OCI-LY1 (cell line): Measurements from ENCODE around the gene CAVIN1.
"Not testable (repeated sequence)": the region's sequence is repeated elsewhere in the genome, so short reads cannot be mapped to it uniquely, and the experiment has no call there.

ENCODE experiments used
- EZH2 ChIP-seq: fragments of 200-600 bp; sonication (generic), shearing (Covaris generic); IDR thresholded peaks from 2 replicates; pipeline ENCODE4 v1.8.0; 2017; ENCODE audit warnings: borderline replicate concordance, mixed run types, mild to moderate bottlenecking, antibody characterized with exemption, low read length, moderate library complexity, mixed read lengths
- TF ChIP-seq, protein P1 (sequence below): fragments of 200-600 bp; sonication (generic), shearing (Covaris generic); IDR thresholded peaks from 2 replicates; pipeline ENCODE4 v1.5.1; 2017; ENCODE audit warnings: mild to moderate bottlenecking, antibody characterized with exemption, low read length, moderate library complexity, mixed read lengths

GRCh38 chr17:42368310-42368709 lies 54.7 kb downstream of the CAVIN1 start:
- TF ChIP-seq, protein P1, sequence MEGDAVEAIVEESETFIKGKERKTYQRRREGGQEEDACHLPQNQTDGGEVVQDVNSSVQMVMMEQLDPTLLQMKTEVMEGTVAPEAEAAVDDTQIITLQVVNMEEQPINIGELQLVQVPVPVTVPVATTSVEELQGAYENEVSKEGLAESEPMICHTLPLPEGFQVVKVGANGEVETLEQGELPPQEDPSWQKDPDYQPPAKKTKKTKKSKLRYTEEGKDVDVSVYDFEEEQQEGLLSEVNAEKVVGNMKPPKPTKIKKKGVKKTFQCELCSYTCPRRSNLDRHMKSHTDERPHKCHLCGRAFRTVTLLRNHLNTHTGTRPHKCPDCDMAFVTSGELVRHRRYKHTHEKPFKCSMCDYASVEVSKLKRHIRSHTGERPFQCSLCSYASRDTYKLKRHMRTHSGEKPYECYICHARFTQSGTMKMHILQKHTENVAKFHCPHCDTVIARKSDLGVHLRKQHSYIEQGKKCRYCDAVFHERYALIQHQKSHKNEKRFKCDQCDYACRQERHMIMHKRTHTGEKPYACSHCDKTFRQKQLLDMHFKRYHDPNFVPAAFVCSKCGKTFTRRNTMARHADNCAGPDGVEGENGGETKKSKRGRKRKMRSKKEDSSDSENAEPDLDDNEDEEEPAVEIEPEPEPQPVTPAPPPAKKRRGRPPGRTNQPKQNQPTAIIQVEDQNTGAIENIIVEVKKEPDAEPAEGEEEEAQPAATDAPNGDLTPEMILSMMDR: not testable (repeated sequence)
- not testable (repeated sequence) for TF ChIP-seq EZH2
